NB4 (cell line): ENCODE measurements around the gene ZNF133.
A peak's percentile ranks its signal among the peaks of the same experiment; 100 is the strongest.

Source experiments
- DNase-seq: peaks from one replicate; pipeline ENCODE4 v3.0.0; 2010; ENCODE audit warnings: low read depth
- H3K4me3 ChIP-seq: one replicate; pipeline ENCODE4 v1.5.1; 2011; ENCODE audit warnings: mild to moderate bottlenecking, low read depth, low read length, moderate library complexity
- MYC ChIP-seq: IDR thresholded peaks from 2 replicates; pipeline ENCODE4 v1.6.1; 2011; ENCODE audit warnings: low read depth, low read length
- POLR2A ChIP-seq: IDR thresholded peaks from 2 replicates; pipeline ENCODE4 v1.6.1; 2011; ENCODE audit warnings: mild to moderate bottlenecking; ENCODE audit not compliant: insufficient read length; ENCODE audit errors: extremely low read depth
- TF ChIP-seq, protein P1 (sequence below): IDR thresholded peaks from one replicate; pipeline ENCODE4 v1.5.1; 2012; ENCODE audit warnings: low read depth, low read length
- TF ChIP-seq, protein P2 (sequence below): IDR thresholded peaks from 2 replicates; pipeline ENCODE4 v1.6.1; 2011; ENCODE audit warnings: low read depth, low read length

ZNF133 gene

DNA sequence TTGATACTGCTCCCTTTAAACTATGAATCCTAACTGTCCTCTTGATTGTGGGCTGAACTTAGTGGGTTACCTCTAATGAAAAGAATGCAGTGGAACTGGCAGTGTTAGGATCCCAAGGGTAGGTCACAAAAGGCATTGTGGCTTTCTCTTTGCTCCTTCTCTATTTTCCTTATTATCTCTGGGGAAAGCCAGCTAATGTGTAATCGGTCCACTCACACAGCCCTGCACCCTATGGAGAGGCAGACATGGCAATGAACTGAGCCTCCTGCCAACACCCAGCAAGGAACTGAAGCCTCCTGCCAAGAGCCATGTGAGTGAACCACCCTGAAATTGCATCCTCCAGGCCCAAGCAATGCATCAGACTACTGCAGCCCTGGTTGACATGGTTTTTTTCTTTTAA, 24.6 kb upstream of the ZNF133 start:
- no peak for DNase-seq
- TF ChIP-seq, protein P1, sequence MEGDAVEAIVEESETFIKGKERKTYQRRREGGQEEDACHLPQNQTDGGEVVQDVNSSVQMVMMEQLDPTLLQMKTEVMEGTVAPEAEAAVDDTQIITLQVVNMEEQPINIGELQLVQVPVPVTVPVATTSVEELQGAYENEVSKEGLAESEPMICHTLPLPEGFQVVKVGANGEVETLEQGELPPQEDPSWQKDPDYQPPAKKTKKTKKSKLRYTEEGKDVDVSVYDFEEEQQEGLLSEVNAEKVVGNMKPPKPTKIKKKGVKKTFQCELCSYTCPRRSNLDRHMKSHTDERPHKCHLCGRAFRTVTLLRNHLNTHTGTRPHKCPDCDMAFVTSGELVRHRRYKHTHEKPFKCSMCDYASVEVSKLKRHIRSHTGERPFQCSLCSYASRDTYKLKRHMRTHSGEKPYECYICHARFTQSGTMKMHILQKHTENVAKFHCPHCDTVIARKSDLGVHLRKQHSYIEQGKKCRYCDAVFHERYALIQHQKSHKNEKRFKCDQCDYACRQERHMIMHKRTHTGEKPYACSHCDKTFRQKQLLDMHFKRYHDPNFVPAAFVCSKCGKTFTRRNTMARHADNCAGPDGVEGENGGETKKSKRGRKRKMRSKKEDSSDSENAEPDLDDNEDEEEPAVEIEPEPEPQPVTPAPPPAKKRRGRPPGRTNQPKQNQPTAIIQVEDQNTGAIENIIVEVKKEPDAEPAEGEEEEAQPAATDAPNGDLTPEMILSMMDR = no peak
- H3K4me3 ChIP-seq = no peak overlapping the region

DNA sequence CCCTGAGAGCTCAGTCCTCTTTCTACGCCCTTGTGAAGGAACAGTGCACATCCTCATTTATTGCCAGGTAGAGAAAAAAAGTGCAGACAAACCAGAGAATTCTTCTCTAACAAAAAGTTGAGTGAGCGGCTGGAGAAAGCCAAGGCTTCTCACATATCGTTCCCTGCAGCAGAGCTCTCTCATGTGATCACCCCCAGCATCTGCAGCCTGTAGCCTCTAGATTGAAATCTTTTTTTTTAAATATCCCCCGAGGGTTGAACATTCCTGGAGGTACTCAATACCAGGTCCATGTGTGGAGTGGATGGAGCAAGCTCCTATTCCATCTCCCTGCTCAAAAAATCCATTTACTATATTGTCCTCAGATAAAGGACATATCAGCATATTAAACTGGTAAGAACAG, 22.9 kb upstream of the ZNF133 start:
- DNase-seq = no peak
- H3K4me3 ChIP-seq = no peak overlapping the region
- TF ChIP-seq MYC (no peak), POLR2A (no peak)
- TF ChIP-seq, protein P1 = no peak
- TF ChIP-seq, protein P2, sequence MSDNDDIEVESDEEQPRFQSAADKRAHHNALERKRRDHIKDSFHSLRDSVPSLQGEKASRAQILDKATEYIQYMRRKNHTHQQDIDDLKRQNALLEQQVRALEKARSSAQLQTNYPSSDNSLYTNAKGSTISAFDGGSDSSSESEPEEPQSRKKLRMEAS = no peak

DNA sequence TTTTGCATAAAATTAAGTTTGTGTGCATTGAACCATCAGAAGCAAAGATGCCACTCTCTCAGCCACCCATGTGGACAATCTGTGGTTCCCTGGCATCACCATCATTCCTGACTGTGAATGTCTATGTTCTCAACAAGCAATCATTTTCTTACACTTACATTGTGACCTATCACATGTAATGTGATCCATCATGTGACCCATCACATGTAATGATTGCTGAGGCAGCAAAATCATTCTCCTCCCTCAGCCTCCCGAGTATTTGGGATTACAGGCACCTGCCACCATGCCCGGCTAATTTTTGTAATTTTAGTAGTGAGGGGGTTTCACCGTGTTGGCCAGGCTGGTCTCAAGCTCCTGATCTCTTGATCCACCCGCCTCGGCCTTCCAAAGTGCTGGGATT, 22.0 kb upstream of the ZNF133 start:
- no peak overlapping the region for H3K4me3 ChIP-seq
- TF ChIP-seq, protein P1 = no peak
- TF ChIP-seq MYC (no peak), POLR2A (no peak)
- TF ChIP-seq, protein P2 = no peak
- DNase-seq = no peak

DNA sequence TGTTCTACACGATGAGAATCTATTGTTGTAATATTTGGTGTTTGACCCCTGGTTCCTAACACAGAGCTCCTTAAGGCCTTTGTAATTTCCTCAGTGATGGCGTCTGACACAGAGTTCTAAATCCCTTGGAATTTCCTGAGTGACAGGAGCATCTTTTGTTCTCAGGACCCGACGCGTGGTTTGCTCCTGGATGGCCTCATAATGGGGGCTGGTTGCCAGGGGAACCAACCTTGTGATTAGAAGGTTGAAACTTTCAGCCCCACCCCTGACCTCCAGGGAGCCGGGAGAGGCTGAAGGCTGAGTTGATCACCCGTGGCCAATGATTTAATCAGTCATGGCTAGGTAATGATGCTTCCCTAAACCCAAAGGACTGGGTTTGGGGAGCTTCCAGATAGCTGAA, 20.5 kb upstream of the ZNF133 start:
- no peak for DNase-seq
- no peak overlapping the region for H3K4me3 ChIP-seq
- TF ChIP-seq, protein P2 = no peak
- no peak for TF ChIP-seq MYC
- TF ChIP-seq, protein P1 = no peak
- TF ChIP-seq POLR2A = no peak

DNA sequence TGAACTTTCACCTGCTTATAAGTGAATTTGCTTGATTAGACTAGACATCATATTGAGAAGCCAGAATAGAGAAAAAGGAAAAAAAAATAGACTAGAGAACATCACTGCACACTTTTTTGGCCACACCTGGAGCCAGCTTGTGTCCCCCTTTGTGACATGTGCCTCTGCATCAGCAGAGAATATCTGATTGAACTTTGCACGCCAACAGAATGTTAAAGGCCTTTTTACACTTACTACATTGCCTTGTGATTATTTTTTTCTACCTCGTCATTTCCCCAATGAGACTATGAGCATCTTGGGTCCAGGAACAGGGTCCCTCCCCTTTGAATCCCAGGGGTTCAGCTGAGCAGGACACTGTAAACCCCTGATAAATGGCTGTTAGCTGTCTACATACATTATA, 17.2 kb upstream of the ZNF133 start:
- no peak for DNase-seq
- TF ChIP-seq, protein P1 = no peak
- no peak for TF ChIP-seq MYC
- TF ChIP-seq, protein P2 = no peak
- no peak for TF ChIP-seq POLR2A
- no peak overlapping the region for H3K4me3 ChIP-seq

DNA sequence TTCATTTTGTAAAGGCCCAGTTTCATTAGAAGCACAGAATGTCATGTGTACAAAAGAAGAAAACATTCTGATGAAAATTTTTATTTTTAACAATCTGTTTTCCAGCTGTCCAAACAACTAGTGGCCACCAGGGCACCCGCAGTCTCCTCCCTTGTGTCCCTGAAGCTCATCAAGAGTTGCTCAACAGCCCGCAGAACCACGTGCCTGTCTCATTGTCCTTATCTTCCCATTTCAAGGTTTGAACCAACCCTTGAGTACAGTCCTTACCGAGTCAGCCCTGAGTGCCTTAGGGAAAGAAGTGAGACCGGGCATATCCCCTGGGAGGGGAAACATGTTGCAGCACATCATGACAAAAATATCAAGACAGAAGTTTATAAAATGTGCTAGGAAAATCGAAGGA, 15.9 kb upstream of the ZNF133 start:
- TF ChIP-seq POLR2A (no peak), MYC (peak; percentile 92)
- TF ChIP-seq, protein P1 = peak; percentile 40
- TF ChIP-seq, protein P2 = peak; percentile 96
- DNase-seq = peak; percentile 87
- H3K4me3 ChIP-seq = no peak overlapping the region
